Neural progenitor cell (in vitro differentiated cells): ENCODE results near the gene EIPR1. TPM values are rescaled to one million over a fixed set of nuclear protein-coding genes. Genes with fewer than 3 reads are reported as not detected.

Experiments
- DNase-seq: peaks from one replicate; pipeline ENCODE4 v3.0.0-alpha.2; 2016; ENCODE audit warnings: low spot score
- H2AFZ ChIP-seq: fragments of 200-600 bp; sonication (generic); replicated peaks from 2 replicates; pipeline ENCODE4 v1.6.1; 2016; ENCODE audit warnings: antibody characterized with exemption
- H3F3A ChIP-seq: fragments of 200-600 bp; sonication (generic); 2 replicates; pipeline ENCODE4 v1.6.1; 2016; ENCODE audit warnings: antibody characterized with exemption, low read depth
- H3K27ac ChIP-seq: fragments of 200-600 bp; sonication (generic); 2 replicates; pipeline ENCODE4 v1.5.1; 2016; ENCODE audit warnings: mild to moderate bottlenecking
- H3K27me3 ChIP-seq: fragments of 200-600 bp; sonication (generic); 2 replicates; pipeline ENCODE4 v1.6.1; 2016; ENCODE audit warnings: mild to moderate bottlenecking, moderate library complexity
- H3K36me3 ChIP-seq: fragments of 200-600 bp; sonication (generic); 2 replicates; pipeline ENCODE4 v1.5.1; 2016
- H3K4me1 ChIP-seq: fragments of 200-600 bp; sonication (generic); 2 replicates; pipeline ENCODE4 v1.6.1; 2016; ENCODE audit warnings: mixed run types
- H3K4me2 ChIP-seq: fragments of 200-600 bp; sonication (generic); 2 replicates; pipeline ENCODE4 v1.6.1; 2016
- H3K4me3 ChIP-seq: fragments of 200-600 bp; sonication (generic); 2 replicates; pipeline ENCODE4 v1.5.1; 2016
- H3K79me2 ChIP-seq: fragments of 200-600 bp; sonication (generic); 2 replicates; pipeline ENCODE4 v1.6.1; 2016; ENCODE audit warnings: low read depth
- H3K9ac ChIP-seq: fragments of 200-600 bp; sonication (generic); 2 replicates; pipeline ENCODE4 v1.6.1; 2016
- H3K9me3 ChIP-seq: fragments of 200-600 bp; sonication (generic); 2 replicates; pipeline ENCODE4 v1.5.1; 2016; ENCODE audit warnings: low read depth
- H4K20me1 ChIP-seq: fragments of 200-600 bp; sonication (generic); 2 replicates; pipeline ENCODE4 v1.6.1; 2016; ENCODE audit warnings: low read depth
- H3K27ac Mint-ChIP-seq: 3 replicates; pipeline ENCODE4 v1.8.0; 2021; ENCODE audit warnings: mixed read lengths
- H3K27me3 Mint-ChIP-seq: 2 replicates; pipeline ENCODE4 v1.8.0; 2022; ENCODE audit warnings: low read depth, mild to moderate bottlenecking, inconsistent platforms, moderate library complexity, mixed read lengths; ENCODE audit not compliant: insufficient read depth
- H3K36me3 Mint-ChIP-seq: 3 replicates; pipeline ENCODE4 v1.8.0; 2021; ENCODE audit warnings: mixed read lengths
- H3K4me1 Mint-ChIP-seq: 3 replicates; pipeline ENCODE4 v1.8.0; 2021; ENCODE audit warnings: mixed read lengths
- H3K4me3 Mint-ChIP-seq: 3 replicates; pipeline ENCODE4 v1.8.0; 2021; ENCODE audit warnings: mild to moderate bottlenecking, moderate library complexity, mixed read lengths
- H3K9me3 Mint-ChIP-seq: 3 replicates; pipeline ENCODE4 v1.8.0; 2020; ENCODE audit warnings: mixed read lengths
- EZH2 ChIP-seq: fragments of 200-600 bp; sonication (generic); IDR thresholded peaks from 2 replicates; pipeline ENCODE4 v1.6.1; 2017; ENCODE audit warnings: antibody characterized with exemption, mild to moderate bottlenecking, moderate library complexity
- EZH2phosphoT487 ChIP-seq: fragments of 200-600 bp; sonication (generic); IDR thresholded peaks from 2 replicates; pipeline ENCODE4 v1.6.1; 2017; ENCODE audit warnings: antibody characterized with exemption
- total RNA-seq: library from RNA; depleted of rRNA; stranded (reverse); fragments of >200 nt; gene quantifications from 2 replicates; pipeline ENCODE4 v1.2.3, GENCODE V29; 2015; ENCODE audit warnings: low replicate concordance
- TF ChIP-seq, protein P1 (sequence below): fragments of 200-600 bp; sonication (generic); IDR thresholded peaks from 2 replicates; pipeline ENCODE4 v1.5.1; 2017; ENCODE audit warnings: antibody characterized with exemption, mild to moderate bottlenecking

Gene EIPR1
- total RNA-seq, 1 donor from 2014 or later: 57.1 TPM

GRCh38 chr2:3326182-3326537, 51.5 kb downstream of the EIPR1 start:
- H3K9me3 ChIP-seq: no peaks in the 10 kb centered on the region
- no peak for DNase-seq
- no peaks in the 10 kb centered on the region for H3F3A ChIP-seq
- no peaks in the 10 kb centered on the region for H3K36me3 ChIP-seq
- no peak overlapping the region for H3K4me3 Mint-ChIP-seq
- peaks cover 13% of the 10 kb centered on the region for H4K20me1 ChIP-seq
- H3K4me1 ChIP-seq: no peaks in the 10 kb centered on the region
- H3K27me3 Mint-ChIP-seq: peaks cover 2% of the 10 kb centered on the region
- no peak overlapping the region for H3K27ac ChIP-seq
- TF ChIP-seq EZH2phosphoT487 (no peak), EZH2 (no peak)
- TF ChIP-seq, protein P1, sequence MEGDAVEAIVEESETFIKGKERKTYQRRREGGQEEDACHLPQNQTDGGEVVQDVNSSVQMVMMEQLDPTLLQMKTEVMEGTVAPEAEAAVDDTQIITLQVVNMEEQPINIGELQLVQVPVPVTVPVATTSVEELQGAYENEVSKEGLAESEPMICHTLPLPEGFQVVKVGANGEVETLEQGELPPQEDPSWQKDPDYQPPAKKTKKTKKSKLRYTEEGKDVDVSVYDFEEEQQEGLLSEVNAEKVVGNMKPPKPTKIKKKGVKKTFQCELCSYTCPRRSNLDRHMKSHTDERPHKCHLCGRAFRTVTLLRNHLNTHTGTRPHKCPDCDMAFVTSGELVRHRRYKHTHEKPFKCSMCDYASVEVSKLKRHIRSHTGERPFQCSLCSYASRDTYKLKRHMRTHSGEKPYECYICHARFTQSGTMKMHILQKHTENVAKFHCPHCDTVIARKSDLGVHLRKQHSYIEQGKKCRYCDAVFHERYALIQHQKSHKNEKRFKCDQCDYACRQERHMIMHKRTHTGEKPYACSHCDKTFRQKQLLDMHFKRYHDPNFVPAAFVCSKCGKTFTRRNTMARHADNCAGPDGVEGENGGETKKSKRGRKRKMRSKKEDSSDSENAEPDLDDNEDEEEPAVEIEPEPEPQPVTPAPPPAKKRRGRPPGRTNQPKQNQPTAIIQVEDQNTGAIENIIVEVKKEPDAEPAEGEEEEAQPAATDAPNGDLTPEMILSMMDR: no peak
- H3K4me1 Mint-ChIP-seq: peaks cover 6% of the 10 kb centered on the region
- H3K4me2 ChIP-seq: no peak overlapping the region
- H3K36me3 Mint-ChIP-seq: peaks cover 20% of the 10 kb centered on the region
- H3K27me3 ChIP-seq: no peaks in the 10 kb centered on the region
- H3K4me3 ChIP-seq: no peak overlapping the region
- H3K79me2 ChIP-seq: no peaks in the 10 kb centered on the region
- no peak overlapping the region for H3K27ac Mint-ChIP-seq
- H3K9ac ChIP-seq: no peak overlapping the region
- no peak overlapping the region for H2AFZ ChIP-seq
- H3K9me3 Mint-ChIP-seq: peaks cover 3% of the 10 kb centered on the region

DNA sequence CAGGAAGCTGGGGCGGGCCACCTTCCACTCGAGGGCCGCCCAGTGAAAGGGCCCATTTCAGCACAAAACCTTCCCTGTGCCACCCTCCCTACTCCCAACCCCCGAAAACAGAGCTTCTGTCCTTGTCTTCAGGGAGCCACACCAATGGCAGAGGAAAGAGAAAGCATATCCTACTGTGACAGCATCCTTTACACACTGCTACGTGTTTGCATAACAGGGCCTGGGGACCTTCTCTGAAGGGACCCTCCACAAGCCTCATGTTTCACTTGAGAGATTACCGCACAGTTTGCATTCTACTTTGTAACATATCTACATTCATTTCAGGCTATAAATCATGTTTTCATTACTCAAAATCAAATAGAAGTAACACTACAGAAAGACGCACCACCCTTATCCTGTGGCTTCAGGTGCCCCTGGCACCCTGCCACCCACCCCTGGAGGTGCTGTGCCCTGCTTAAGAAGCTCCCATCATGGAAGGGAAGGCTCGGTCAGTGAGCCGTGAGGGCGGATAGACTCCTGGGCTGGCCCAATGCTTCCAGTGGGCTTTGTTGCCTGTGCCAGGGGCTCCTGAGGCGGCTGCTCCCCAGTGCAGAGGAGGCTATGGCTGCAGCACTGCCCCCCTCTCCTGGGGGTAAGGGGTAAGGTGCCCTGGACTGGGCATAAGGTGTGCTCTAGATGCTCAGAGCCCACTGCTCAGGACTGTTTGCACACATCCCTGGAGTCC, 52.0 kb downstream of the EIPR1 start:
- Histone ChIP-seq H3F3A (no peaks in the 10 kb centered on the region), H3K9ac (no peak overlapping the region), H3K36me3 (no peaks in the 10 kb centered on the region), H3K79me2 (no peaks in the 10 kb centered on the region), H3K4me1 (no peaks in the 10 kb centered on the region), H3K4me2 (no peak overlapping the region), H3K9me3 (no peaks in the 10 kb centered on the region), H2AFZ (no peak overlapping the region), H3K4me3 (no peak overlapping the region), H4K20me1 (peaks cover 13% of the 10 kb centered on the region), H3K27me3 (no peaks in the 10 kb centered on the region), H3K27ac (no peak overlapping the region)
- peaks cover 6% of the 10 kb centered on the region for H3K4me1 Mint-ChIP-seq
- TF ChIP-seq EZH2phosphoT487 (no peak), EZH2 (no peak)
- TF ChIP-seq, protein P1: no peak
- no peak overlapping the region for H3K27ac Mint-ChIP-seq
- H3K27me3 Mint-ChIP-seq: peaks cover 2% of the 10 kb centered on the region
- no peak overlapping the region for H3K4me3 Mint-ChIP-seq
- H3K9me3 Mint-ChIP-seq: no peaks in the 10 kb centered on the region
- peaks cover 15% of the 10 kb centered on the region for H3K36me3 Mint-ChIP-seq
- DNase-seq: no peak

- H3K36me3 Mint-ChIP-seq: peaks cover 7% of the 10 kb centered on the region
- no peak overlapping the region for H3K4me3 Mint-ChIP-seq
- Histone ChIP-seq H3K79me2 (no peaks in the 10 kb centered on the region), H3F3A (no peaks in the 10 kb centered on the region), H3K27me3 (no peaks in the 10 kb centered on the region), H3K27ac (no peak overlapping the region), H3K9ac (no peak overlapping the region), H3K4me1 (no peaks in the 10 kb centered on the region), H3K4me2 (no peak overlapping the region), H3K9me3 (no peaks in the 10 kb centered on the region), H2AFZ (no peak overlapping the region), H4K20me1 (peaks cover 13% of the 10 kb centered on the region), H3K4me3 (no peak overlapping the region), H3K36me3 (no peaks in the 10 kb centered on the region)
- H3K27ac Mint-ChIP-seq: no peak overlapping the region
- H3K9me3 Mint-ChIP-seq: no peaks in the 10 kb centered on the region
- TF ChIP-seq EZH2phosphoT487 (no peak), EZH2 (no peak)
- TF ChIP-seq, protein P1: no peak
- DNase-seq: no peak
- H3K4me1 Mint-ChIP-seq: peaks cover 6% of the 10 kb centered on the region
- H3K27me3 Mint-ChIP-seq: peaks cover 2% of the 10 kb centered on the region
These were observed 53.0 kb downstream of the EIPR1 start for GRCh38 chr2:3324404-3325281.
